Osteocyte (in vitro differentiated cells): ENCODE results near the gene ARL3. TPM values are rescaled to one million over a fixed set of nuclear protein-coding genes. Genes with fewer than 3 reads are reported as not detected.

ENCODE experiments used
- DNase-seq: peaks from one replicate; pipeline ENCODE4 v3.0.0; 2021; ENCODE audit warnings: mixed read lengths; ENCODE audit not compliant: unreplicated experiment; ENCODE audit errors: extremely low spot score
- H3K27ac Mint-ChIP-seq: one replicate; pipeline ENCODE4 v1.8.0; 2021; ENCODE audit warnings: mild to moderate bottlenecking, mixed read lengths; ENCODE audit not compliant: unreplicated experiment
- H3K27me3 Mint-ChIP-seq: one replicate; pipeline ENCODE4 v1.8.0; 2021; ENCODE audit warnings: mixed read lengths; ENCODE audit not compliant: unreplicated experiment
- H3K36me3 Mint-ChIP-seq: one replicate; pipeline ENCODE4 v1.8.0; 2021; ENCODE audit warnings: mixed read lengths; ENCODE audit not compliant: unreplicated experiment
- H3K4me1 Mint-ChIP-seq: one replicate; pipeline ENCODE4 v1.8.0; 2021; ENCODE audit warnings: mixed read lengths; ENCODE audit not compliant: unreplicated experiment
- H3K4me3 Mint-ChIP-seq: one replicate; pipeline ENCODE4 v1.8.0; 2021; ENCODE audit warnings: mild to moderate bottlenecking, moderate library complexity, mixed read lengths; ENCODE audit not compliant: unreplicated experiment
- H3K9me3 Mint-ChIP-seq: one replicate; pipeline ENCODE4 v1.8.0; 2021; ENCODE audit warnings: mixed read lengths; ENCODE audit not compliant: unreplicated experiment
- CTCF ChIP-seq: fragments of 200-600 bp; sonication (generic); IDR thresholded peaks from 2 replicates; pipeline ENCODE4 v1.5.0; 2021; ENCODE audit warnings: antibody characterized with exemption, mild to moderate bottlenecking, moderate library complexity
- total RNA-seq: library from RNA; stranded (reverse); gene quantifications from 2 replicates; pipeline ENCODE4 v1.2.1, GENCODE V29; 2021

ARL3 gene
- total RNA-seq, 1 donor from 2014 or later = 11.6 TPM

GRCh38 chr10:102738692-102739121 lies 24.5 kb upstream of the ARL3 start:
- H3K4me1 Mint-ChIP-seq = peaks cover 8% of the 10 kb centered on the region
- no peak overlapping the region for H3K27ac Mint-ChIP-seq
- no peaks in the 10 kb centered on the region for H3K9me3 Mint-ChIP-seq
- H3K27me3 Mint-ChIP-seq = no peaks in the 10 kb centered on the region
- H3K36me3 Mint-ChIP-seq = peaks cover 3% of the 10 kb centered on the region
- no peak for TF ChIP-seq CTCF
- H3K4me3 Mint-ChIP-seq = no peak overlapping the region
- no peak for DNase-seq

GRCh38 chr10:102735065-102735562 lies 20.9 kb upstream of the ARL3 start:
- no peak for TF ChIP-seq CTCF
- H3K4me1 Mint-ChIP-seq = no peaks in the 10 kb centered on the region
- no peak for DNase-seq
- no peaks in the 10 kb centered on the region for H3K9me3 Mint-ChIP-seq
- no peak overlapping the region for H3K4me3 Mint-ChIP-seq
- peaks cover 3% of the 10 kb centered on the region for H3K36me3 Mint-ChIP-seq
- no peaks in the 10 kb centered on the region for H3K27me3 Mint-ChIP-seq
- no peak overlapping the region for H3K27ac Mint-ChIP-seq

- no peak overlapping the region for H3K27ac Mint-ChIP-seq
- no peak for TF ChIP-seq CTCF
- H3K27me3 Mint-ChIP-seq = no peaks in the 10 kb centered on the region
- no peaks in the 10 kb centered on the region for H3K9me3 Mint-ChIP-seq
- peaks cover 3% of the 10 kb centered on the region for H3K36me3 Mint-ChIP-seq
- H3K4me3 Mint-ChIP-seq = no peak overlapping the region
- H3K4me1 Mint-ChIP-seq = peaks cover 2% of the 10 kb centered on the region
- no peak for DNase-seq
These were observed 18.5 kb upstream of the ARL3 start for GRCh38 chr10:102732661-102733060.

GRCh38 chr10:102731222-102731800 lies 17.1 kb upstream of the ARL3 start:
- H3K4me3 Mint-ChIP-seq = no peak overlapping the region
- DNase-seq = no peak
- peak overlapping the region; percentile 18 for H3K27ac Mint-ChIP-seq
- peaks cover 4% of the 10 kb centered on the region for H3K36me3 Mint-ChIP-seq
- TF ChIP-seq CTCF = no peak
- H3K27me3 Mint-ChIP-seq = no peaks in the 10 kb centered on the region
- peaks cover 2% of the 10 kb centered on the region for H3K4me1 Mint-ChIP-seq
- H3K9me3 Mint-ChIP-seq = no peaks in the 10 kb centered on the region

DNA sequence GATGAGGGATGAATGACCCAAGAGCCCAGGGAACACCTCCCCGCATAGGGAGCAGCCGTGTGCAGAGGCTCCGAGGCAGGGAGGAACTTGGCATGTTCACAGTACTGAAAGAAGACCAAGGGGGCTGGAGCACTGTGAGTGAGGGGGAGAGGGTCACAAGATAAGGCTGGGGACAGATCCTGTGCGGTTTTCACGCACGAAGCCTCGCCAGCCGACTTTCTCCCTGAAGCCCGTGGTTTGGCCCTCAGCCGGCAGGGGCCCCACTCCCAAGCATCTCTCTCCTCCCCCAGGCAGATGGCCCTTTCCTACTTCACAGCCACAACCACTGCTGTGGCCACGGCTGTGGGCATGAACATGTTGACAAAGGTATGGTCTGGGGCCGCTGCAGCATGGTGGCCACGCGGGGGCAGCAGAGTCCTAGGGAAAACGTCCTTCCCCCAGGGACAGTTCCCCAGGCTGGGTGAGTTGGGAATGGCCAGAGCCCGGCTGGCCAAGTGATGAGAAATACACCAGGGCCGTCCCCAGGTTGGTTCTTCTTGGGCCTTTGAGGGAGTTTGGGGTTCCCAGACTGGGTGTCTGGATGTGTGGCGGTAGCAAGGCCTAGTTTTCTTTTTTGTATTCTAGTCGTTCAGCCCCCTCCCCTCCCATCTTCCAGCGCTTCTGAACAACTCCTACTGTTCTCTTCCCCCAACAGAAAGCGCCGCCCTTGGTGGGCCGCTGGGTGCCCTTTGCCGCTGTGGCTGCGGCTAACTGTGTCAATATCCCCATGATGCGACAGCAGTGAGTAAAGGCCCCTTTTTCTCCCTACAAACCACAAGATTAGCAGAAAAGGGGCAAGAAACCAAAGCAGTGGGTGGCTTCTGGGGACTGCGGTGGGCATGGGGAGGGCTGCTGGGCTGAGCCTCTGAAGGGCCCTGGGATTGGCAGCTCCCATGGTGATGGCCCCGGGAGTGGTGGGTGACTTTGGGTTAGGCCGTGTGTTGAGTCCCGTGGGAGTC lies 15.1 kb upstream of the ARL3 start:
- peaks cover 4% of the 10 kb centered on the region for H3K36me3 Mint-ChIP-seq
- H3K4me3 Mint-ChIP-seq = no peak overlapping the region
- peak; percentile 95 for DNase-seq
- no peaks in the 10 kb centered on the region for H3K27me3 Mint-ChIP-seq
- H3K9me3 Mint-ChIP-seq = no peaks in the 10 kb centered on the region
- H3K4me1 Mint-ChIP-seq = peaks cover 2% of the 10 kb centered on the region
- peak; percentile 95 for TF ChIP-seq CTCF
- peak overlapping the region; percentile 60 for H3K27ac Mint-ChIP-seq
